ENCODE data around the gene PTGS1. TPM values are rescaled to one million over a fixed set of nuclear protein-coding genes. Genes with fewer than 3 reads are reported as not detected.

The PTGS1 gene
- total RNA-seq, 1 donor from 2014 or later, result 9.6 TPM

DNA sequence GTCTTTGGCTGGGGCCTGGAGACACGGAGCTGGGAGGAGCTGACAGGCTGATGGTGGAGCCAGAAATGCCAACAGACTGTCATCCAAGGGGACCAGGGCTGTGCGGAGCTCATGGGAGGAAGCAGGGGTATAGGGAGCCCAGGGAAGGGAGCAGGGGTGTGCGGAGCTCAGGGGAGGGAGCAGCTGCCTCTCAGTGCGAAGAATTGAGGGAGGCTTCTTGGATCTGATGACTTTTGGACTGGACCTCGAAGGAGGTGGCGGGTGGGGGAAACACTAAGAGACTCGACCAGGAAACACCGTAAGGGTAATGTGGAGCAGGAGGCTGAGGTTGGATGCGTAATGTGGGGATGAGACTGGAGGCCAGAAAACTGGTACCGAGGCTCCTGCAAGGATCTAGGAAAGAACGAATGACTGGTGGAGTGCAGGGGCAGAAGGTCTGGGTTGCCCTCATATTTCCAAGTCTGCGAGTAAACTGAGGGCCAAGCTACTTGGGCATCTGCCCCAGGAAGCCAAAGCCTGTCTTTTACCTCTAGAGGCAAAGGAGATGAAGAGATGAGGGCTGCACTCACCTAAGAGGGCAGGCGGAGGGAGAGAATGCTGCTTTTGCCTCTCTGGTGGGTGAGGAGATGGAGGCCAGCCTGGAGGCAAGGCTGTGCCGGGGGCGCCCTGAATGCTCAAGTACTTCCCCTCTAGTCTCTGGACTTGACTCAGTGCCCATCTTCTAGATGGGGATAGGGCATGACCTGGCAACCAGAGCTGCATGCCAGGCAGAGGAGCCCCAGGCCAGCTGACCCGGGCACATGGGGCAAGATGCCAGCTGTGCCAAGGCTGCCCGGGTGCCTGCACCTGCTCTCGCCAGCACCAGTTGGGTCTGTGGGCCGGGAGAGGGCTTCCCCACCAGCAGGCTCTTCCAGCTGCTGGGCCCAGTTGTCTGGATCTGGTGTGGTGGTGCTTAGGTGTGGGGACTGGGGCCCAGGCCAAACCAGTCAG, 2.3 kb downstream of the PTGS1 start:
- peak; percentile 84 for DNase-seq (ENCODE audit: low read depth)

GRCh38 chr9:122374885-122375420, 4.1 kb downstream of the PTGS1 start:
- DNase-seq (ENCODE audit: low read depth), result no peak

GRCh38 chr9:122376796-122377195, 6.0 kb downstream of the PTGS1 start:
- DNase-seq (ENCODE audit: low read depth), result no peak

- DNase-seq (ENCODE audit: low read depth), result no peak
Observed at GRCh38 chr9:122377241-122378164, 6.7 kb downstream of the PTGS1 start.

DNA sequence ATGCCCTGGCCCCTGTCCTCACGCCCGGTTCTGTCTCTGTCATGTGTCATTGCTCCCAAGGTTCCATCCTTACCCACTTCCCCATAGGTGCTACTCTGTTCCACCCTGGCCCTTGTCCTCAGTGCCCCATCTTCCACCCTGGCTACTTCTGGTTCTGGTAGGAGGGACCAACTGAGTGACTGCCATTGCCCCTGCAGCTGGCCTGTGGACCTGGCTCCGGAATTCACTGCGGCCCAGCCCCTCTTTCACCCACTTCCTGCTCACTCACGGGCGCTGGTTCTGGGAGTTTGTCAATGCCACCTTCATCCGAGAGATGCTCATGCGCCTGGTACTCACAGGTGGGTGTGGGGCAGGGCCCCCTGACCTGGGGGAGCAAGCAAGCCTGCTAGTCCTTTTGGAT, 7.4 kb downstream of the PTGS1 start:
- no peak for DNase-seq (ENCODE audit: low read depth)

GRCh38 chr9:122379340-122379739, 8.5 kb downstream of the PTGS1 start:
- DNase-seq (ENCODE audit: low read depth), result no peak

- DNase-seq (ENCODE audit: low read depth), result no peak
Observed at GRCh38 chr9:122380293-122380692, 9.5 kb downstream of the PTGS1 start.

DNA sequence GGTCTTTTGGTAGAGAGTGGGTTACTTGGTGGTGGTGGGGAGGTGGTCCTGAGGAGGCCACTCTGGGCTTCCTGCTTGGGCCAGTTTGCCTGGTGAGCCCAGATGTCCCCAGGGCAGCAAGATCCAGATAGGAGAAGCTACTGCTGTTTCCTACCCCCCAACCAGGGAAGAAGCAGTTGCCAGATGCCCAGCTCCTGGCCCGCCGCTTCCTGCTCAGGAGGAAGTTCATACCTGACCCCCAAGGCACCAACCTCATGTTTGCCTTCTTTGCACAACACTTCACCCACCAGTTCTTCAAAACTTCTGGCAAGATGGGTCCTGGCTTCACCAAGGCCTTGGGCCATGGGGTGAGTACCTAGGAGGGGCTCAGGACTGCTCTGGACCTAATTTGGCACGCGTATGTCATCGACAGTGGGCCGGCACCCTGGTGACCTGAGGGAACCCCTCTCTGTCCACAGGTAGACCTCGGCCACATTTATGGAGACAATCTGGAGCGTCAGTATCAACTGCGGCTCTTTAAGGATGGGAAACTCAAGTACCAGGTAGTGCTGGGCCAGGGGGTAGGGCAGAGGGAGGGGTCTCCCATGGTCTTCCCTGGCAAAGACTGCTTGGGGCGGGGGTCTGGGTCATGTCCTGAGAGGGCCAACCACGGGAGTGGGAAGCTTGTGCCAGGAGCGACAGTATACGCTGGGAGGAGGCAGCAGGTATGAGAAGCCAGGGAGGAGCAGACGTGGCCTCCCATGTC, 10.6 kb downstream of the PTGS1 start:
- DNase-seq (ENCODE audit: low read depth), result no peak

DNA sequence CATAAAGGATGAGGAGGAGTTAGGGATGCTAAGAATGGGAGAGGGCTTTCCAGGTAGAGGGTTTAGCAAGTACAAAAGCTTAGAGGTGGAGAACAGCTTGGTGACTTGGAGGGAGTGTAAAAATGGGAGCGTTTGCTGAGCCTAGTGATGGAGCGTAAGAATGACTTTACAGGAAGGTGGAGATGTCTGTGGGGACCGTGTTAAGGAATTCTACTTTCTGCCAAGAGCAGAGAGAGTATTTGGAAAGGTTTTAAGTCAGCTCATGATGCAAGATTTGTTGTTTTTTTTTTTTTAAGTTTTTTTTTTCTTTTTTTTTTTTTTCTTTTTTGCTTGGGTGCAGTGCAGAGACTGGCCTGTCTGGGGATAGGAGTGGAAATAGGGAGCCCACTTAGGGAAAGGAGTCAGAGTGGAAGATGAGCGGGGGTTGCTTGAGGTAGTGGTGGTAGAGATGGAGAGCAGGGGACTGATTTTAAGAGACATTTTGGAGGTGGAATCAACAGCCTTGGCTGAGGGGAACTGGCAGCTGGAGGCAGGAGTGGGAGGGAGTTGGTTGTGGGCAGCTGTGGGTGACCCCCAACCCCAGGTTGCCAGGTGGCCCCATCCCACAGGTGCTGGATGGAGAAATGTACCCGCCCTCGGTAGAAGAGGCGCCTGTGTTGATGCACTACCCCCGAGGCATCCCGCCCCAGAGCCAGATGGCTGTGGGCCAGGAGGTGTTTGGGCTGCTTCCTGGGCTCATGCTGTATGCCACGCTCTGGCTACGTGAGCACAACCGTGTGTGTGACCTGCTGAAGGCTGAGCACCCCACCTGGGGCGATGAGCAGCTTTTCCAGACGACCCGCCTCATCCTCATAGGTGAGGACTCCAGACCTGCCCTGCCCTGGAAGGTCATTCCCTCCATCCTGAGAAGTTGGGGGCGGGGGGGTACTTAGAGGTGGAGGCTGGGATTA, 12.4 kb downstream of the PTGS1 start:
- no peak for DNase-seq (ENCODE audit: low read depth)

- DNase-seq (ENCODE audit: low read depth), result peak; percentile 84
Observed at GRCh38 chr9:122383992-122384461, 13.2 kb downstream of the PTGS1 start.

- peak; percentile 66 for DNase-seq (ENCODE audit: low read depth)
Observed at GRCh38 chr9:122386311-122386872, 15.6 kb downstream of the PTGS1 start.

DNA sequence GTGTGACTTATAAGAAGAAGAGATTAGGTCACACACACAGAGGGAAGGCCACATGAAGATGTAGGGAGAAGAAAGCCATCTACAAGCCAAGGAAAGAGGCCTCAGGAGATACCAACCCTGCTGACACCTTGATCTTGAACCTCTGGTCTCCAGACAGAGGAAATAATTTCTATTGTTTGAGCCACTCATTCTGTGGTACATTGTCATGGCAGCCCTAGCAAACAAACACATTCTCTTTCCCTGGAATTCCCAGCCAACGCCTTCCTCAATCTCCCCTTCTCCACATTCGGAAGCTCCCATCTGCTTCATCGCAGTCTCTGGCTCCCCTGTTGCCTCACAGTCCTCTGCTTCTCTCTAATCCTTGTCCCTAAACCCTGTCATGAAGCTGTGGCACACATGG, 16.7 kb downstream of the PTGS1 start:
- no peak for DNase-seq (ENCODE audit: low read depth)

- DNase-seq (ENCODE audit: low read depth), result no peak
Observed at GRCh38 chr9:122389195-122389594, 18.4 kb downstream of the PTGS1 start.

DNA sequence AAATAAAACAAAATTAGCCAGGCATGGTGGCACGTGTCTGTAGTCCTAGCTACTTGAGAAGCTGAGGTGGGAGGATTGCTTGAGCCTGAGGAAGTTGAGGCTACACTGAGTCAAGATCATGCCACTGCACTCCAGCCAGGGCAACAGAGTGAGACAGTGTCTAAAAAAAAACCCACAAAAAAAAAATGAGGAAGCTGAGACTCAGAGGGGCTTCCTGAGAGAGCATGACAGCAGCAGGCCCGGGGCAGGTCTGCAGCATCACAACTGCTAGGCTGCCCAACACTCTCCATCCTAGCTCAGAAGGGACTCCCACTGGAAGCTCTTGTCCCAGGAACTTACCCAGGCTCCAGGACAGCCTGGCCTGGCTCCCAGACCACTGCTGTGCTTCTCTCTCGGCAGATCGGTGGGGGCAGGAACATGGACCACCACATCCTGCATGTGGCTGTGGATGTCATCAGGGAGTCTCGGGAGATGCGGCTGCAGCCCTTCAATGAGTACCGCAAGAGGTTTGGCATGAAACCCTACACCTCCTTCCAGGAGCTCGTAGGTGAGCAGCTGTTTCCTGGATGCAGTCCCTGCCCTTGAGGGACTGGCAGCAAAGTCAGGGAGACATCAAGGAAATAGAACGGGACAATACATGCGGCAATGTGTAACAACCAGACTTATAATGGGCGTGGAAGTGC, 19.1 kb downstream of the PTGS1 start:
- DNase-seq (ENCODE audit: low read depth), result peak; percentile 63

GRCh38 chr9:122392284-122392683, 21.5 kb downstream of the PTGS1 start:
- no peak for DNase-seq (ENCODE audit: low read depth)

DNA sequence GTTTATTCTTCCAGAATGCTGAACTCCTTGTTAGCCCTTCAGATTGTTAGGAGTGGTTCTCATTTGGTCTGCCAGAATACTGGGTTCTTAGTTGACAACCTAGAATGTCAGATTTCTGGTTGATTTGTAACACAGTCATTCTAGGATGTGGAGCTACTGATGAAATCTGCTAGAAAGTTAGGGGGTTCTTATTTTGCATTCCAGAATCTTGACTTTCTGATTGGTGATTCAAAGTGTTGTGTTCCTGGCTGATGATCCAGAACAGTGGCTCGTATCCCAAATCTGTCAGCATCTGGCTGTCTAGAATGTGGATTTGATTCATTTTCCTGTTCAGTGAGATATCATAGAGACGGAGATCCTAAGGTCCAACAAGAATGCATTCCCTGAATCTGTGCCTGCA, 21.9 kb downstream of the PTGS1 start:
- no peak for DNase-seq (ENCODE audit: low read depth)

DNA sequence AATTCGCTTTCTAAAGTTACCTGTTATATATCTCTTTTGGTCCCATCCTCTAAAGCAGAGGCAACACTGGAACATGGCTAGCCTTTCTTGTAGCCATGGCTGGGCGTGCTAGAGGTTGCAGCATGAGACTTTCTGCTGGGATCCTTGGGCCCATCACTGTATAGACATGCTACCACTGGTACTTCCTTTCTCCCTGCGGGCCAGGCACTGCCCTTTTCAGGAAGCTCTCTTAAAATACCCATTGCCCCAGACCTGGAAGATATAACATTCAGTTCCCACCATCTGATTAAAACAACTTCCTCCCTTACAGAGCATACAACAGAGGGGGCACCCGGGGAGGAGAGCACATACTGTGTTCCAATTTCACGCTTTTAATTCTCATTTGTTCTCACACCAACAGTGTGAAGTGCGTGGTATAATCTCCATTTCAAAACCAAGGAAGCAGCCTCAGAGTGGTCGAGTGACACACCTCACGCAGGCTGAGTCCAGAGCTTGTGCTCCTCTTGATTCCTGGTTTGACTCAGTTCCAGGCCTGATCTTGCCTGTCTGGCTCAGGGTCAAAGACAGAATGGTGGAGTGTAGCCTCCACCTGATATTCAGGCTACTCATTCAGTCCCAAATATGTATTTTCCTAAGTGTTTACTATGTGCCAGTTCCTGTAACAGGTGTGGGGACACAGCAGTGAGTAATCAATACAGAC, 22.6 kb downstream of the PTGS1 start:
- no peak for DNase-seq (ENCODE audit: low read depth)

Data from myocyte (in vitro differentiated cells).